ENCODE measurements around the gene FBN2. TPM values are rescaled to one million over a fixed set of nuclear protein-coding genes. Genes with fewer than 3 reads are reported as not detected.

The FBN2 gene
- total and polyA plus RNA-seq, 9 donors: 0.23 to 3.5 (median 1.0) TPM

- WGBS, 3 donors: 96 to 97% (median 96%) methylated on average over 1 of the region's 1 CpG
- H3K9me3 ChIP-seq: no peaks in the 10 kb centered on the region
- H3K27me3 ChIP-seq: no peaks in the 10 kb centered on the region
- H3K4me1 ChIP-seq (ENCODE audit: insufficient read depth): no peaks in the 10 kb centered on the region
- H3K4me3 ChIP-seq: no peak overlapping the region
- no peak overlapping the region for H3K27ac ChIP-seq
- DNase-seq: no peak
- TF ChIP-seq EP300 (IDR thresholded peaks at IDR 0.05): no peak
- no peak for TF ChIP-seq CTCF (IDR thresholded peaks at IDR 0.05)
- no peak for TF ChIP-seq POLR2A (IDR thresholded peaks at IDR 0.05)
- H3K36me3 ChIP-seq: no peaks in the 10 kb centered on the region
- intact Hi-C loops (cut with DNase I): no loop called here
These were observed 161.5 kb downstream of the FBN2 start for GRCh38 chr5:128376577-128376976.

- Histone ChIP-seq H3K27ac (no peak overlapping the region), H3K4me1 (ENCODE audit: insufficient read depth) (no peaks in the 10 kb centered on the region), H3K27me3 (no peaks in the 10 kb centered on the region), H3K9me3 (no peaks in the 10 kb centered on the region), H3K4me3 (no peak overlapping the region), H3K36me3 (no peaks in the 10 kb centered on the region)
- DNase-seq: no peak
- intact Hi-C loops (cut with DNase I): no loop called here
- WGBS, 3 donors: 94 to 96% (median 94%) methylated on average over 3 of the region's 3 CpGs
- TF ChIP-seq POLR2A (IDR thresholded peaks at IDR 0.05) (no peak), EP300 (IDR thresholded peaks at IDR 0.05) (no peak), CTCF (IDR thresholded peaks at IDR 0.05) (no peak)
These were observed 171.9 kb downstream of the FBN2 start for GRCh38 chr5:128366147-128366546.

- TF ChIP-seq POLR2A (IDR thresholded peaks at IDR 0.05): no peak
- no peak for TF ChIP-seq CTCF (IDR thresholded peaks at IDR 0.05)
- no peak for TF ChIP-seq EP300 (IDR thresholded peaks at IDR 0.05)
- Histone ChIP-seq H3K9me3 (no peaks in the 10 kb centered on the region), H3K27ac (no peak overlapping the region), H3K4me1 (ENCODE audit: insufficient read depth) (no peaks in the 10 kb centered on the region), H3K4me3 (no peak overlapping the region), H3K27me3 (no peaks in the 10 kb centered on the region), H3K36me3 (no peaks in the 10 kb centered on the region)
- intact Hi-C loops (cut with DNase I): no loop called here
- 74 to 91% (median 86%) methylated on average over 4 of the region's 4 CpGs for WGBS, 3 donors
- no peak for DNase-seq
These were observed 175.7 kb downstream of the FBN2 start for GRCh38 chr5:128362370-128362769.

GRCh38 chr5:128358826-128359225, 179.2 kb downstream of the FBN2 start:
- Histone ChIP-seq H3K36me3 (no peaks in the 10 kb centered on the region), H3K4me3 (no peak overlapping the region), H3K27me3 (no peaks in the 10 kb centered on the region), H3K27ac (no peak overlapping the region), H3K4me1 (ENCODE audit: insufficient read depth) (no peaks in the 10 kb centered on the region), H3K9me3 (no peaks in the 10 kb centered on the region)
- no peak for TF ChIP-seq CTCF (IDR thresholded peaks at IDR 0.05)
- no peak for TF ChIP-seq POLR2A (IDR thresholded peaks at IDR 0.05)
- no peak for TF ChIP-seq EP300 (IDR thresholded peaks at IDR 0.05)
- no peak for DNase-seq
- intact Hi-C loops (cut with DNase I): no loop called here
- WGBS, 3 donors: 25 to 51% (median 51%) methylated on average over 1 of the region's 1 CpG

- intact Hi-C loops (cut with DNase I): no loop called here
- no peak for DNase-seq
- Histone ChIP-seq H3K9me3 (no peaks in the 10 kb centered on the region), H3K27ac (no peak overlapping the region), H3K27me3 (no peaks in the 10 kb centered on the region), H3K36me3 (no peaks in the 10 kb centered on the region), H3K4me1 (ENCODE audit: insufficient read depth) (no peaks in the 10 kb centered on the region), H3K4me3 (no peak overlapping the region)
- WGBS, 3 donors: 83 to 88% (median 86%) methylated on average over 3 of the region's 3 CpGs
- no peak for TF ChIP-seq EP300 (IDR thresholded peaks at IDR 0.05)
- TF ChIP-seq CTCF (IDR thresholded peaks at IDR 0.05): no peak
- no peak for TF ChIP-seq POLR2A (IDR thresholded peaks at IDR 0.05)
These were observed 180.8 kb downstream of the FBN2 start for GRCh38 chr5:128357226-128357625.
